Measurements from ENCODE around the gene PADI6. TPM values are rescaled to one million over a fixed set of nuclear protein-coding genes. Genes with fewer than 3 reads are reported as not detected.
"Not testable (repeated sequence)": the region's sequence is repeated elsewhere in the genome, so short reads cannot be mapped to it uniquely, and the experiment has no call there.

PADI6 gene
- total RNA-seq, 2 experiments from 2014 or later: not detected

DNA sequence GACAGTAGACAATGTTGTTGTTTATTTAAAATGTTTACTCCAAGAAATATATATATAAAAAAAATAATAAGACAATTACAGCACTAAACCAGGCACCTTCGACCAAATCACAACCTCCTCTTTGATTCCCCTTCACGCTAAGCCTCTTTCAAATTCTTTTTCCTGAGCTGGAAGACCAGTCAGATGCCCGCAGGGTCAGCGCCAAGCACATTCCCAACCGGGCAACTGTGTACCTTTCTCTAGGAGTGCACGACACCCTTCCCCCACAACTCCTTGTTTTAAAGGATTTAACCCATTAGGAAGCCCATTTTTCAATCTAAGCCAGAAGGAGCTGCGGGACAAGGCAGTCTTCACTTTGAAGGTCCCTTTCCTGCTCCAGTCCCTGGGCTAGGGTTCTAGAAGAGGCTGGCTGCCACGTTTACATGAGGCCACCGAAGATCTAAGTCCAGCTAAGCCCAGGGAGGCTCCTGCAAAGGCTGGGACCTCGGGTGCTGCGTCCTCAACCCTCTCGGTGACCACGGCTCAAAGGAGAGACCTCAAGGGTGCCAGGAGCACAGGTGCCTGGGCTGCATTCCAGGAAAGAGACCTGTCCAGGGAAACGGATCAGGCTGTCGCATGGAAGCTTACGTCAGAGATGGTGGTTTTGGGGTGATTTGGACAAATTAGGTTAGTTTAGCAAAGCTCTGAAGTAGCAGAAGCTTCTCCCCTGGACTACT, 34.9 kb downstream of the PADI6 start:
- not testable (repeated sequence) for DNase-seq, H3K4me1 Mint-ChIP-seq, H3K27me3 Mint-ChIP-seq, H3K9me3 Mint-ChIP-seq
- peak overlapping the region; percentile 58 for H3K27ac Mint-ChIP-seq
- H3K36me3 Mint-ChIP-seq: peaks cover 21% of the 10 kb centered on the region
- peak overlapping the region; percentile 34 for H3K4me3 Mint-ChIP-seq

DNA sequence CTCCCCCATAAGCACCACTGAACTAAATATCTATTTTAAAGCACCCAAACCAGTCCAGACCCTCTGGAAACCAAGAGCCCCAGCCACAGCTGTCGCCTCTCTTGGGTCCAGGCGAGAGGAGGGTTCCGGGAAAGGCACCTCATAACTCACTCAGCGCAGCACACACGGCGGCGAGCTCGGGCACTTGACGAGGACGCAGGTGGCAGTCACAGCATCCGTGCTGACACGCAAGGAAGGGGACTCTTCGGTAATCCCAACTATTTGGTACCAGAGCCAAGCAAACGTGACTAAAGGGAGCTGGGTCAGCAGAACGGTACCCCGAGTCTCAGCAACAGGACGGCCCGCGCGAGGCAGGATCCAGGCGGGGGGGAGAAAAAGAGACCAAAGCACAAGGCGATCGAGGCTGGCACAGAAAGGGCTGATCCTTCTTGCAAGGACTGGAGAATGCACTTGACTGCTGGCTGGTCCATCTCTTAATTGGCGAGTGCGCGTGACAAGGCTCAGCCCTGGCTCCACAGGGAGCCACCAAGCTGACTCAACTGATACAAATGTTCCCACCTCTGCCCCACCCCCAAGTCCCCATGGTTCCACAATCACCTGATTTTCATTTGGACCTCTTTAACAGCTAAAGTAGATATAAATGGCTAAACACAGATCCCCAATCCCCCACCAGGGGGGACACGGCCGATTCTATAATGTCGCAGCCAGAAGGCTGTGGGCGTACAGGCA, 36.0 kb downstream of the PADI6 start:
- H3K27me3 Mint-ChIP-seq, H3K9me3 Mint-ChIP-seq, H3K4me1 Mint-ChIP-seq, H3K4me3 Mint-ChIP-seq, H3K27ac Mint-ChIP-seq, DNase-seq: not testable (repeated sequence)
- peaks cover 26% of the 10 kb centered on the region for H3K36me3 Mint-ChIP-seq

DNA sequence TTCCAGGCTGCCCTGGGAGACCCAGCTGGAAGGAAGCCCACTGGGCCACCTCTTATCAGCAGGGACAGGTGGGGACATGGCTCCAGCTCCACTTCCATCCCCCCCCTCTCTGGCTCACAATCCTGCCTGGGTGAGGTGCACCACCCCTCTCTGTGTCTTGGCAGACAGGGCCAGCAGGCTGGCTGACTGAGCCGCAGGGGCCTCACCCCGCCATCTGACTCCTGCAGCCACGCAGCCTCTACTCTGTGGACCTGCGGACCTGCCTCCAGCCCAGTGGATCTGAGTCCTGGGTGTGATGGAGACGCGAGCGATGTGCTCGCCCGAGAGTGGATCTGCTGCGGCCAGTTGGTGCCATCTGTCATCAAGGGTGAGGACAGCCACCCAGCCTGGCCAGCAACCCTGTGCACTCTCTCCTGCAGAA, 37.4 kb downstream of the PADI6 start:
- DNase-seq: no peak
- Mint-ChIP-seq H3K36me3 (peaks cover 33% of the 10 kb centered on the region), H3K27me3 (no peaks in the 10 kb centered on the region), H3K4me3 (no peak overlapping the region), H3K27ac (no peak overlapping the region), H3K9me3 (no peaks in the 10 kb centered on the region), H3K4me1 (peaks cover 2% of the 10 kb centered on the region)

DNA sequence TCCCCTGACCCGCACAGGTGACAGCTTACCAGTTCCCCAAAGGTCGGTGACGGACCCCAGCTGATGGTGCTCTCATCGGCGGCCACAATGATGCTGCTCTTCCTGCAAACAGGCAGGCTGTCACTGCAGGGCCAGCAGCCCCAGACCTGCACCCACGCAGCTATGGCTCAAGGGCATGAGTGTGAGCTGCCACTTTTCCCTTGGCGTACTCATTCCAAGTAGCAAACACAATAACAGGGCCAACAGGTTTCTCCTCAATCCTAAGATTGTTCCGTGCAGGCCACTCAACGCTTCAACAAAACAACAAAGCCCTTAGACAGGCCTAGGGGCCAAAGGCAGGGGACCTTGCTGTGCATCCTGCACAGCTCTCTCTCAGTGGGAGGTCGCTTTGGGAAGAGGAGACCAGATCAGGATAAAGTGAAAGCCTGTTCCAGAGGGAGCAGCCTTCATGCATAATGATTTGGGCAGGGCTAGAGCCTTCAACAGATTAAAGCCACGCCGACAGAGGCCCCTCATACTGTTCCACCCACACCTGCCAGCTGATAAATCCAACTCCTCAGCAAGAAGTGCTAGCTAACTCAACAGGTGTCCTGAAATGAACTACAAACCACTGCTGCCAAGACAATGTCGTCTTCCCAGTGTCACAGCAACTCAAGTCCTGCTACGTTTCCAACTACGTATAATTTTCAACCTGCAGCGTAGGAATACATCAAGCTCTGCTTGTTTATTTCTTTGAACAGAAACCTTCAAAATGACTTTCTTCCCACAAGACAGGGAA, 40.3 kb downstream of the PADI6 start:
- no peak for DNase-seq
- H3K9me3 Mint-ChIP-seq: no peaks in the 10 kb centered on the region
- peaks cover 4% of the 10 kb centered on the region for H3K4me1 Mint-ChIP-seq
- no peak overlapping the region for H3K4me3 Mint-ChIP-seq
- no peak overlapping the region for H3K27ac Mint-ChIP-seq
- H3K36me3 Mint-ChIP-seq: peaks cover 46% of the 10 kb centered on the region
- H3K27me3 Mint-ChIP-seq: no peaks in the 10 kb centered on the region

GRCh38 chr1:17414022-17414421, 42.0 kb downstream of the PADI6 start:
- Mint-ChIP-seq H3K36me3 (peaks cover 51% of the 10 kb centered on the region), H3K4me1 (peaks cover 4% of the 10 kb centered on the region), H3K9me3 (no peaks in the 10 kb centered on the region), H3K4me3 (no peak overlapping the region), H3K27me3 (no peaks in the 10 kb centered on the region), H3K27ac (no peak overlapping the region)
- no peak for DNase-seq

DNA sequence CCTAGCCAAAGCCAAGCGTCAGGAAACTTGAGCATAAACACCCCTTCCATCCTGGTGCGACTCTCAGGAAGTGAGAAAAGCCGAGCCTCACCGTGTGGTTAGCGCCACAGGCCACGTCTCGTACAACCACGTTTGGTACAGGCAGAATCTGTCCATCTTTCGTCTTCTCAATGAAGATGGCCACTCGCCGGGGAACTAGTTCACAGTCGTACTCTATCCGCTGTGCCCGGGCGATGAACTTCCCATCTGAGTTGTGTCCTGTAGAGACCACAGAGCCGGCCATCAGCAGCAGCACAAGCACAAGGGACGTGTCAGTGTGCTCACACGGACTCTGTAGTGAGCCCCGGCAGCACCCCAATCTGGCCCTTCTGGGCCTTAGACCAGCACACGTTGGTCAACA, 44.4 kb downstream of the PADI6 start:
- no peak for DNase-seq
- Mint-ChIP-seq H3K4me3 (no peak overlapping the region), H3K27ac (no peak overlapping the region), H3K9me3 (no peaks in the 10 kb centered on the region), H3K36me3 (peaks cover 51% of the 10 kb centered on the region), H3K4me1 (peaks cover 7% of the 10 kb centered on the region), H3K27me3 (no peaks in the 10 kb centered on the region)

DNA sequence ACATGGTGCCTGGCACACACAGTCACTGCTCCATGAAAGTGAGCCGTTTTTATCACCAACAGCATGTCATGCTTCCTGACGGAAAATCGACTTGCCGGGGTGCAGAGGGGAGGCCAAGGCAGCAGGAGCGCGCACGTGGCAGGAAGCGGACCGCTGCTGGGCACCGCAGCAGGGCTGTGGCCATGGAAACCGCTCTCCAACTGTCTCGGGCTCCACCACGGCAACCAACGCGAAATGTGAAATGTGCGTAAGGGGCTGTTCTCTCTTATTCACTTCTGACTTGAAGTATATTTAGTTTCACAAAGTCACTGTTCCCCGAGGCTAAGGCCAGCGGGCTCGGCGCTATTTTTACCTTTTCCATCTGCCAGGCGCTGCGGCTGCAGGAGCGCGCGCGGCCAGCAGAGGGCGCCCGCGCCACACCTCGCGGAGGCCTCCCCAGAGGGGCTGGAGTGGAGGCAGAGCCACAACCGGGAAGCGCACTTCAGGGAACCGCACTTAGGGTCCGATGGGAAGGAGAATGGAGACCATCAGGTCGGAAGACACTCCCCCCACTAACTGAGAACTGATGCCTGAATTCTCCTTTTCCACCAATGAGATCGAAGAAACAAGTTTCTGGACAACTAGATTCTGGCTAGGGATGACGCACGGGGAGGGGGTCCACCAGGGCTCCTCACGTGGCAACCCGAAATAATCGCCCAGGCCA, 47.8 kb downstream of the PADI6 start:
- no peaks in the 10 kb centered on the region for H3K27me3 Mint-ChIP-seq
- no peak overlapping the region for H3K4me3 Mint-ChIP-seq
- H3K4me1 Mint-ChIP-seq: peaks cover 17% of the 10 kb centered on the region
- H3K27ac Mint-ChIP-seq: peak overlapping the region; percentile 56
- peaks cover 49% of the 10 kb centered on the region for H3K36me3 Mint-ChIP-seq
- no peaks in the 10 kb centered on the region for H3K9me3 Mint-ChIP-seq
- DNase-seq: peak; percentile 71

- DNase-seq: no peak
- Mint-ChIP-seq H3K4me1 (peaks cover 15% of the 10 kb centered on the region), H3K27me3 (no peaks in the 10 kb centered on the region), H3K36me3 (peaks cover 45% of the 10 kb centered on the region), H3K4me3 (no peak overlapping the region), H3K27ac (peak overlapping the region; percentile 16), H3K9me3 (no peaks in the 10 kb centered on the region)
These were observed 48.5 kb downstream of the PADI6 start for GRCh38 chr1:17420391-17420918.

- Mint-ChIP-seq H3K27me3 (no peaks in the 10 kb centered on the region), H3K36me3 (peaks cover 43% of the 10 kb centered on the region), H3K9me3 (no peaks in the 10 kb centered on the region), H3K27ac (peak overlapping the region; percentile 19), H3K4me1 (peaks cover 19% of the 10 kb centered on the region), H3K4me3 (no peak overlapping the region)
- DNase-seq: no peak
These were observed 50.5 kb downstream of the PADI6 start for GRCh38 chr1:17422461-17422860.

- Mint-ChIP-seq H3K4me3 (no peak overlapping the region), H3K27ac (no peak overlapping the region), H3K36me3 (peaks cover 38% of the 10 kb centered on the region)
These were observed 51.8 kb downstream of the PADI6 start for GRCh38 chr1:17423781-17424245.

DNA sequence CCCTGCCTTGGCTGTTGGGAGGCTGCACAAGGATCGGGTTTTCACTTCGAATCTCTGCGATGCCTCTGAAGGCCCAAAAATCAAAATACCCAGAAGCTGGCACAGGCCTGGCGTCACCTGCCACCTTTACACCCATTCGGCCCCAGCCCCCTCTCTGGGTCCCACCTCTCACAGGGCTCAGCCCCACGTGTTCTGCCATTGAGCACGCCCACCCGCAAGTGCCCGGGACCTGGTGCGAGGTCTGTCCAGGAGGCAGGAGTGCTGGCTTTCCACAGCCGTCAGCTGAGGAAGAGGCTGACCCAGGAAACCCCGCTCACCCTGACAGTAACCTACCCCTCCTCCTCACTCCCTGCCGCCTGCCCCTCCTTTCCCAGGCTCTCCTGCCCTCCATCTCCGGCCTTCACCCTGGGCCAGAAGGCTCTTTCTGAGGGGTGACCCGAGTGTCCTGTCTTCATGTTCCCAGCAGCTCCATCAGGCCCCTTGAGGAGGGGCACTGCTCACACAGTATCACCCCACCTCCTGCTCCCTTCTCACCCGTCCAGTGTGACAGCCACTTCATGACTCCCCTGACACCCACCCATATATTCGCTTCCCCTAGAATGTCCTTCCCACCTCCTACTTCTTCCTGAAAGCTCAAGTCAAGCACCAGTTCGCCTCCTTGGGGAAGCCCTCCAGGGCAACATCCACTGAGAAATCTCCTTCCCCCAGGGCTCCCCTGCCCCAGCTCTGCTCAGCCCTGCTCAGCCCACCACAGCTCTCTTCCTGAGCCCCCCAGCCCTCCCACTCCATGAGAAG, 54.0 kb downstream of the PADI6 start:
- Mint-ChIP-seq H3K27me3 (no peaks in the 10 kb centered on the region), H3K36me3 (peaks cover 38% of the 10 kb centered on the region), H3K4me1 (peaks cover 24% of the 10 kb centered on the region), H3K27ac (peak overlapping the region; percentile 45), H3K9me3 (no peaks in the 10 kb centered on the region), H3K4me3 (no peak overlapping the region)
- DNase-seq: no peak

More at GRCh38 chr1:17423781-17424245, 51.8 kb downstream of the PADI6 start:
- Mint-ChIP-seq H3K27me3 (no peaks in the 10 kb centered on the region), H3K9me3 (no peaks in the 10 kb centered on the region), H3K4me1 (peaks cover 19% of the 10 kb centered on the region)
- DNase-seq: no peak

- no peaks in the 10 kb centered on the region for H3K9me3 Mint-ChIP-seq
- no peaks in the 10 kb centered on the region for H3K27me3 Mint-ChIP-seq
- H3K4me1 Mint-ChIP-seq: peaks cover 28% of the 10 kb centered on the region
- H3K27ac Mint-ChIP-seq: peak overlapping the region; percentile 67
- no peak for DNase-seq
- peaks cover 48% of the 10 kb centered on the region for H3K36me3 Mint-ChIP-seq
- H3K4me3 Mint-ChIP-seq: no peak overlapping the region
These were observed 56.0 kb downstream of the PADI6 start for GRCh38 chr1:17427696-17428660.

GRCh38 chr1:17429183-17429582, 57.2 kb downstream of the PADI6 start:
- Mint-ChIP-seq H3K4me3 (no peak overlapping the region), H3K36me3 (peaks cover 48% of the 10 kb centered on the region), H3K27me3 (no peaks in the 10 kb centered on the region)

More at GRCh38 chr1:17429183-17429582, 57.2 kb downstream of the PADI6 start:
- Mint-ChIP-seq H3K4me1 (peaks cover 28% of the 10 kb centered on the region), H3K9me3 (no peaks in the 10 kb centered on the region), H3K27ac (peak overlapping the region; percentile 34)
- DNase-seq: no peak
